K562 (cell line): ENCODE measurements around the gene GHITM. TPM values are rescaled to one million over a fixed set of nuclear protein-coding genes. Genes with fewer than 3 reads are reported as not detected.
A peak's percentile ranks its signal among the peaks of the same experiment; 100 is the strongest.

ENCODE experiments used
- ARNT ChIP-seq, 2 experiments: fragments of 450-650 bp; IDR thresholded peaks; 2 replicates each; pipeline ENCODE4 v1.6.1; 2016; ENCODE audit warnings: mild to moderate bottlenecking in 1 of 2
- EHMT2 ChIP-seq: fragments of 450-650 bp; IDR thresholded peaks from 2 replicates; pipeline ENCODE4 v1.6.1; 2018; ENCODE audit warnings: antibody characterized with exemption
- FOXM1 ChIP-seq, 2 experiments: fragments of 450-650 bp in 1 of 2; sonication (generic) in 1 of 2; formaldehyde crosslinking in 1 of 2; IDR thresholded peaks; 2 replicates each; pipeline versions ENCODE4 v1.6.1 to v1.9.0; 2017 to 2022; ENCODE audit warnings: low read depth in 2 of 2, mild to moderate bottlenecking in 2 of 2, missing genetic modification reagents in 1 of 2, moderate library complexity in 1 of 2
- MTA3 ChIP-seq: fragments of 450-650 bp; formaldehyde crosslinking; IDR thresholded peaks from 2 replicates; pipeline ENCODE4 v1.6.1; 2017; ENCODE audit warnings: mild to moderate bottlenecking, borderline replicate concordance
- PHF20 ChIP-seq: fragments of 450-650 bp; IDR thresholded peaks from 2 replicates; pipeline ENCODE4 v1.6.1; 2018; ENCODE audit not compliant: partially characterized antibody
- POLR3A ChIP-seq: IDR thresholded peaks from 2 replicates; pipeline ENCODE4 v1.6.1; 2011; ENCODE audit warnings: borderline replicate concordance, mild to moderate bottlenecking, moderate library complexity; ENCODE audit not compliant: insufficient read length, insufficient read depth; ENCODE audit errors: extremely low read depth
- RBFOX2 ChIP-seq: fragments of 200-400 bp; formaldehyde crosslinking; IDR thresholded peaks from 2 replicates; pipeline ENCODE4 v1.6.1; 2017; ENCODE audit warnings: low read depth, mild to moderate bottlenecking, low read length, moderate library complexity
- SMAD3 ChIP-seq: fragments of 450-650 bp; formaldehyde crosslinking; conservative IDR thresholded peaks from 2 replicates; pipeline ENCODE4 v1.4.0; 2020; ENCODE audit warnings: mild to moderate bottlenecking
- TARDBP ChIP-seq: fragments of 450-650 bp; IDR thresholded peaks from 2 replicates; pipeline ENCODE4 v1.6.1; 2016
- ZNF165 ChIP-seq: fragments of 250-450 bp; sonication (Bioruptor Pico); IDR thresholded peaks from 2 replicates; pipeline ENCODE4 v1.4.0; 2020; ENCODE audit warnings: borderline replicate concordance
- ZNF3 ChIP-seq: fragments of 250-450 bp; sonication (Bioruptor Pico); IDR thresholded peaks from 2 replicates; pipeline ENCODE4 v1.5.0; 2021; ENCODE audit warnings: mild to moderate bottlenecking, moderate library complexity
- ZNF316 ChIP-seq: fragments of 450-650 bp; IDR thresholded peaks from 2 replicates; pipeline ENCODE4 v1.6.1; 2016
- ZNF57 ChIP-seq: fragments of 450-650 bp; formaldehyde crosslinking; IDR thresholded peaks from 2 replicates; pipeline ENCODE4 v1.4.0; 2020; ENCODE audit warnings: mild to moderate bottlenecking, moderate library complexity
- ZNF639 ChIP-seq, 2 experiments: fragments of 200-800 bp in 1 of 2; sonication (Bioruptor generic) in 1 of 2; sonication (generic) in 1 of 2; formaldehyde crosslinking in 1 of 2; IDR thresholded peaks in 1 of 2; conservative IDR thresholded peaks in 1 of 2; 2 replicates each; pipeline versions ENCODE4 v1.5.0 to v1.6.1; 2016 to 2020; ENCODE audit warnings: missing compliant biosample characterization in 1 of 2, missing genetic modification characterization in 1 of 2, missing genetic modification reagents in 1 of 2
- ZNF77 ChIP-seq: fragments of 250-450 bp; sonication (Bioruptor Pico); IDR thresholded peaks from 2 replicates; pipeline ENCODE4 v1.5.0; 2020
- polyA plus RNA-seq, 8 experiments: library from polyadenylated mRNA; depleted of rRNA in 4 of 8; stranded (reverse) in 5 of 8; unstranded in 3 of 8; fragments of >200 nt; fragmentation: Nextera tagmentation in 2 of 8; fragmentation: Illumina TruSeq in 1 of 8; extraction: Ambion mirVana in 2 of 8; extraction: Trizol in 1 of 8; gene quantifications; 2 replicates each; pipeline versions ENCODE4 v1.2.1 to v1.2.3, GENCODE V29; 2011 to 2014; ENCODE audit warnings: inconsistent platforms in 1 of 8, missing spikeins in 1 of 8
- total RNA-seq, 7 experiments: library from RNA; depleted of rRNA in 6 of 7; stranded (reverse); fragments of >200 nt in 6 of 7; fragmentation: Illumina TruSeq in 2 of 7; extraction: Trizol in 2 of 7; gene quantifications; 2 replicates each; pipeline versions ENCODE4 v1.2.1 to v1.2.3, GENCODE V29; 2011 to 2021; ENCODE audit warnings: low replicate concordance in 1 of 7
- TF ChIP-seq, protein P1 (sequence below): IDR thresholded peaks from 3 replicates; pipeline ENCODE4 v1.6.1; 2011; ENCODE audit warnings: borderline replicate concordance, mild to moderate bottlenecking, moderate library complexity; ENCODE audit not compliant: insufficient read length; ENCODE audit errors: extremely low read depth
- TF ChIP-seq, protein P2 (sequence below): fragments of 150-350 bp; conservative IDR thresholded peaks from 2 replicates; pipeline ENCODE4 v1.6.1; 2014; ENCODE audit warnings: low read length
- TF ChIP-seq, protein P3 (sequence below): fragments of 250-450 bp; sonication (Bioruptor Pico); IDR thresholded peaks from 2 replicates; pipeline ENCODE4 v1.5.0; 2020; ENCODE audit warnings: mild to moderate bottlenecking

The GHITM gene
- total and polyA plus RNA-seq, 9 of the 15 experiments (the other 6 are each of a cell fraction or from before 2014, with no cell fraction given): 322 to 1,258 (median 386) TPM

DNA sequence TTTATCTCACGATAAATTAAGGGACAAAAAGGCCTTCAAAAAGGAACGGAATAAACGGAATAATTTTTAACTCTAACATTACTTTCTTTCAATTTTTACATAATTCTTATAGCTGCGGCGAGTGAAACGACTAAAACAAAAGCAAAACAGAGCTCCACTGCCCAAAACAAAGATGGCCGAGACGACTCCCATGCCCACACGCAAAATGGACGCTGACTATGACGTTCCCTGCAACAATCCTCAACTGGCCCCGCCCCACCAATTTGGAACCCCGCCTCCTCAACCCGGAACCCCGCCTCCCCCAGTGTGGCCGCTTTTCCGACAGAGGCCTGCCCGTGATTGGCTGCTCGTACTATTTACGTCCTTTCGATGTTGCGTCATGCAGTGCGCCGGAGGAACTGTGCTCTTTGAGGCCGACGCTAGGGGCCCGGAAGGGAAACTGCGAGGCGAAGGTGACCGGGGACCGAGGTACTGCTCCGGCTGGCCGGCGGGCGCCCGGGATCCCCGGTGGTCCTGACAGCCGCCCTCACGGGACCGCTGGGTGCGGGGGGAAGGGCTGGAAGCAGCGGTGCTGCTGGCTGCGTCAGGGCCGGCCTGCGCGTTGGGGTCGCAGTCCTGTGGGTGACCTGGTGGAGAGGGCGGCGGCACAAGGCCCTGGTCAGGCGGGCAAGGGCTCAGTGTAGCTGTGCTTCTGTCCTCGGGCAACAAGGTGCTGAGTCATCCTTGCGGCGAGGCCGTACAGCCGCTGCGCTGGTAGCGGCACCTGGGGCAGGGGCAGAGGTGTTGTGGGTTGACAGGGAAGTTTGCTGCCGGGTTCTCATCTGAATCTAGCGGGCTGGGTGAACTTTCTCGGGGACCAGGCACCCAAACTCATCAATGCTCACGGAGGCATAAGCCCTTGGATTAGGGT is at the start of gene GHITM (continued):
- TF ChIP-seq ZNF165: no peak
- no peak for TF ChIP-seq POLR3A
- TF ChIP-seq ZNF639 (CRISPR knock-in tag; conservative IDR thresholded peaks at IDR 0.05 in 1 of 2, IDR thresholded peaks at IDR 0.05 in 1 of 2): peak in 1 of 2 experiments; percentile 91; a peak in 2 of 4 replicates
- peak; percentile 75; the same call in 1 of the 2 replicates for TF ChIP-seq ZNF77
- no peak for TF ChIP-seq ARNT (IDR thresholded peaks at IDR 0.05)
- TF ChIP-seq MTA3: peak; percentile 90
- no peak for TF ChIP-seq FOXM1 (IDR thresholded peaks at IDR 0.05; ENCODE audit: low read depth)
- TF ChIP-seq FOXM1 (CRISPR knock-in tag; IDR thresholded peaks at IDR 0.05; ENCODE audit: low read depth): no peak; the same call in none of the 2 replicates
- TF ChIP-seq ZNF316: peak; percentile 97
- TF ChIP-seq, protein P1, sequence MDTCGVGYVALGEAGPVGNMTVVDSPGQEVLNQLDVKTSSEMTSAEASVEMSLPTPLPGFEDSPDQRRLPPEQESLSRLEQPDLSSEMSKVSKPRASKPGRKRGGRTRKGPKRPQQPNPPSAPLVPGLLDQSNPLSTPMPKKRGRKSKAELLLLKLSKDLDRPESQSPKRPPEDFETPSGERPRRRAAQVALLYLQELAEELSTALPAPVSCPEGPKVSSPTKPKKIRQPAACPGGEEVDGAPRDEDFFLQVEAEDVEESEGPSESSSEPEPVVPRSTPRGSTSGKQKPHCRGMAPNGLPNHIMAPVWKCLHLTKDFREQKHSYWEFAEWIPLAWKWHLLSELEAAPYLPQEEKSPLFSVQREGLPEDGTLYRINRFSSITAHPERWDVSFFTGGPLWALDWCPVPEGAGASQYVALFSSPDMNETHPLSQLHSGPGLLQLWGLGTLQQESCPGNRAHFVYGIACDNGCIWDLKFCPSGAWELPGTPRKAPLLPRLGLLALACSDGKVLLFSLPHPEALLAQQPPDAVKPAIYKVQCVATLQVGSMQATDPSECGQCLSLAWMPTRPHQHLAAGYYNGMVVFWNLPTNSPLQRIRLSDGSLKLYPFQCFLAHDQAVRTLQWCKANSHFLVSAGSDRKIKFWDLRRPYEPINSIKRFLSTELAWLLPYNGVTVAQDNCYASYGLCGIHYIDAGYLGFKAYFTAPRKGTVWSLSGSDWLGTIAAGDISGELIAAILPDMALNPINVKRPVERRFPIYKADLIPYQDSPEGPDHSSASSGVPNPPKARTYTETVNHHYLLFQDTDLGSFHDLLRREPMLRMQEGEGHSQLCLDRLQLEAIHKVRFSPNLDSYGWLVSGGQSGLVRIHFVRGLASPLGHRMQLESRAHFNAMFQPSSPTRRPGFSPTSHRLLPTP: no peak
- TF ChIP-seq SMAD3 (CRISPR knock-in tag): 0 out of 2 replicates have a peak, but pooled peaks have one; percentile 4
- TF ChIP-seq, protein P2, sequence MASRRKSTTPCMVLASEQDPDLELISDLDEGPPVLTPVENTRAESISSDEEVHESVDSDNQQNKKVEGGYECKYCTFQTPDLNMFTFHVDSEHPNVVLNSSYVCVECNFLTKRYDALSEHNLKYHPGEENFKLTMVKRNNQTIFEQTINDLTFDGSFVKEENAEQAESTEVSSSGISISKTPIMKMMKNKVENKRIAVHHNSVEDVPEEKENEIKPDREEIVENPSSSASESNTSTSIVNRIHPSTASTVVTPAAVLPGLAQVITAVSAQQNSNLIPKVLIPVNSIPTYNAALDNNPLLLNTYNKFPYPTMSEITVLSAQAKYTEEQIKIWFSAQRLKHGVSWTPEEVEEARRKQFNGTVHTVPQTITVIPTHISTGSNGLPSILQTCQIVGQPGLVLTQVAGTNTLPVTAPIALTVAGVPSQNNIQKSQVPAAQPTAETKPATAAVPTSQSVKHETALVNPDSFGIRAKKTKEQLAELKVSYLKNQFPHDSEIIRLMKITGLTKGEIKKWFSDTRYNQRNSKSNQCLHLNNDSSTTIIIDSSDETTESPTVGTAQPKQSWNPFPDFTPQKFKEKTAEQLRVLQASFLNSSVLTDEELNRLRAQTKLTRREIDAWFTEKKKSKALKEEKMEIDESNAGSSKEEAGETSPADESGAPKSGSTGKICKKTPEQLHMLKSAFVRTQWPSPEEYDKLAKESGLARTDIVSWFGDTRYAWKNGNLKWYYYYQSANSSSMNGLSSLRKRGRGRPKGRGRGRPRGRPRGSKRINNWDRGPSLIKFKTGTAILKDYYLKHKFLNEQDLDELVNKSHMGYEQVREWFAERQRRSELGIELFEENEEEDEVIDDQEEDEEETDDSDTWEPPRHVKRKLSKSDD: no peak; the same call in 1 of the 2 replicates
- TF ChIP-seq ZNF3 (CRISPR knock-in tag): no peak
- TF ChIP-seq, protein P3, sequence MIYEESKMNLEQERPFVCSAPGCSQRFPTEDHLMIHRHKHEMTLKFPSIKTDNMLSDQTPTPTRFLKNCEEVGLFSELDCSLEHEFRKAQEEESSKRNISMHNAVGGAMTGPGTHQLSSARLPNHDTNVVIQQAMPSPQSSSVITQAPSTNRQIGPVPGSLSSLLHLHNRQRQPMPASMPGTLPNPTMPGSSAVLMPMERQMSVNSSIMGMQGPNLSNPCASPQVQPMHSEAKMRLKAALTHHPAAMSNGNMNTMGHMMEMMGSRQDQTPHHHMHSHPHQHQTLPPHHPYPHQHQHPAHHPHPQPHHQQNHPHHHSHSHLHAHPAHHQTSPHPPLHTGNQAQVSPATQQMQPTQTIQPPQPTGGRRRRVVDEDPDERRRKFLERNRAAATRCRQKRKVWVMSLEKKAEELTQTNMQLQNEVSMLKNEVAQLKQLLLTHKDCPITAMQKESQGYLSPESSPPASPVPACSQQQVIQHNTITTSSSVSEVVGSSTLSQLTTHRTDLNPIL (CRISPR knock-in tag): no peak
- TF ChIP-seq RBFOX2: peak; percentile 100
- TF ChIP-seq ZNF57 (CRISPR knock-in tag): no peak
- TF ChIP-seq EHMT2: no peak
- TF ChIP-seq PHF20: peak; percentile 98
- TF ChIP-seq TARDBP: peak; percentile 73
